ENCODE results near the gene PI4KB.

DNA sequence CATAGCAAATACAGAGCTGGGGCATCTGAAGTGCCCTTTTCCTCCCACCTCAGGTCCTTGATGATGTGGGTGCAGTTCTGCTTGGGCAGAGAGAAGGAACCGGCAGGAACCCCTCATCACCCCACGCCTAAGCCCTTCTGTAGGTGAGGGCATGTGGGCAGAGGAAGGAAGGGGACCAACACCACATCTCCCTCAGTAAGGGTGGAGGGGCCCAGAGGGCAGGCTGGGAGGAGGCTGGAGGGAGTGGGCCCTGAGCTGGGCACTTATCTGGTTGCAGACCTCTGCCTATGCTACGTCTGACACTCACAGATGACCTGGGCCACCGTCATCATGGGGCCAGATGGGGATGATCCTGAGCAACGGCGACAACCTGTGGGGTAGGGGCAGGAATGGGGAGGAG is 34.1 kb downstream of the PI4KB start:
- no peak for TF ChIP-seq CTCF (conservative IDR thresholded peaks at IDR 0.05; ENCODE audit: low read length)
- no peak for TF ChIP-seq EZH2phosphoT487 (IDR thresholded peaks at IDR 0.05; ENCODE audit: borderline replicate concordance, low read depth, low read length)
